GM18526 (cell line): Measurements from ENCODE around the gene SNCA.

Experiments
- POLR2A ChIP-seq: IDR thresholded peaks from 3 replicates; pipeline ENCODE4 v1.6.1; 2011; ENCODE audit not compliant: insufficient read length; ENCODE audit errors: extremely low read depth

The SNCA gene

GRCh38 chr4:89834486-89835209 lies 2.3 kb downstream of the SNCA start:
- TF ChIP-seq POLR2A, result no peak

DNA sequence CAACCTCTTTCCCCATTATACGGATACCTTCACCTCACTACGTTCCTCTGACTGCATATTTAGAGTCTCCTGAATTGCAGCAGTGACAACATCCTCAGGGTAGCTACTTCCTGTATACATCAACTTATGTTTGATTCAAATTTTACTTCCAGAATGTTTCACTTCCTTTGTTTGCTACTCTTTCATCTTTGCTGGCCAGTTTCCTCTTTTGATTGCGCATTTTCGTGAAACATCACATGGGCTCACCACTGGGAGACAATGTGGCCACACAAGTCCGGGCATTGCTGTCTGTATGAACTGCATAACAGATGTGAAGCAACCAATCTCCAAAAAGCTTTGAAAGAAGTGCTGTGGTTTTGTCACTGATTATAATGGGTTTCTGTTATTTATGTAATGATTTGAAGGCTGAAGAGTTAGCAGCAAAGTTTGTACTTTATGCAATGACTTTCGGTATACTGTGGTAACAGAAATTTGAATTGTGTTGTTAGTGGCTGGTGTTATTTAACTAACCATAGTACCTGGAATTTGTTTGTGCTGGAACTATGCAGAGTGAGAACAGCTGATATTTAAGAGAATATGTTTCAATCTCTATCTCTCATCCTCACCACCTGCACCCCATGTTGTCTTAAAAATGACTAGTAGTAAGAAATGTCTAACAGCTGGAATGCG lies 7.4 kb downstream of the SNCA start:
- TF ChIP-seq POLR2A, result no peak

DNA sequence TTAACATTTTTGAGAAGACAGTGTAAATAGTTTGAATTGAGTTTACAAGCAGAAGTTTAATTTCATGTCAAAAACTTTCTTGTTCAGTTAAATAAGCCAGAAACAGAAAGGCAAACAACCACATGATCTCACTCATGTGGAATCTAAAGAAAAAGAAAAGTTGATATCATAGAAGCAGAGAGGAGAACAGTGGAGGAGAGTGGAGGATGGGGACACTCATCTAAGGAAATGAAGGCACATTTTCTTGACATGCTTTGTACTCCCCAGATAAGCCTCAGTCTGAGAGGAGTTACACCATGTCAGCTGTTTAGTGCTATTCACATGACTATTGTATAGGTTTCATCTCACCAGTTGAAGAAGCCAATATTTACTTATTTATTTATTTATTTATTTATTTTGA lies 13.5 kb downstream of the SNCA start:
- TF ChIP-seq POLR2A, result no peak

- TF ChIP-seq POLR2A, result no peak
Measured at GRCh38 chr4:89821612-89822011, 15.3 kb downstream of the SNCA start.

- no peak for TF ChIP-seq POLR2A
Measured at GRCh38 chr4:89820010-89820409, 17.0 kb downstream of the SNCA start.

- no peak for TF ChIP-seq POLR2A
Measured at GRCh38 chr4:89814362-89814761, 22.6 kb downstream of the SNCA start.

DNA sequence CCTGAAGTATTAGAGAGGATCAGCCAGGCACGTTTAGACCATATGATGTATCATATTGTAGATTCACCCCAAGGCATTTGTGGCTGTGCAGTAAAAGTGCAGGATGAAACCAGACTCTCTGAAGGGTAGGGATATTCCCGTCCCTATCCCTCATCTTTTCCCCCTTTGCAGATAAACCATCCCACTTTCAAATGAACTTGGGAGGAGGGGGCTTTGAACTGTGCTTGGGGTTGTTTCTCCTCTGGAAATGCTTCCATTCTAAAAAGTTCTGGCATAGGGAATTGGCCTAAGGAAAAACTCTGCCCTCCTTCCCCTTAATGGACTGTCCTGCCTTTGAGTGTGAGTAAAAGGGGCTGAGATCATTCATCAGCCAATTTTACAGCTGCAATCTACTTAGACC lies 23.8 kb downstream of the SNCA start:
- TF ChIP-seq POLR2A, result no peak

GRCh38 chr4:89807441-89808140 lies 29.4 kb downstream of the SNCA start:
- TF ChIP-seq POLR2A, result no peak

DNA sequence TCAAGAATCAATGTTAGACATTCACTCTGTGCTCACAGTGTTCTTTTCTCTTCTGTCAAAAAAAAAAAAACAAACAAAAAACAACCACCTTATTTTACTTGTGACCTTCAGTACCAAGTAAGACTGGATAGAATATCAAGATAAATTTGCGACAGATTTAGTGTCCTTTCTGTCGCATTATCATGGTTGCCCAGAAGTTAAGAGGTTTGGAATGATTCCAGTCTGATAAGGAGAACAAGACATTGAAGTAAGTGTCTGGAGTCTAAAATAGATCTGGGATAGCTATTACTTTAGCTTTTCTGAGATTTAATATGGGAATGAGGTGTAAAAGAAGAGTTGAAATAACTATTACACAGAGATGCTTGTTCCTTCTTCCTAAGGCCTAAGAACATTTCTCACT lies 31.7 kb downstream of the SNCA start:
- no peak for TF ChIP-seq POLR2A

- no peak for TF ChIP-seq POLR2A
Measured at GRCh38 chr4:89803915-89804314, 33.0 kb downstream of the SNCA start.

GRCh38 chr4:89803036-89803435 lies 33.9 kb downstream of the SNCA start:
- TF ChIP-seq POLR2A, result no peak

- TF ChIP-seq POLR2A, result no peak
Measured at GRCh38 chr4:89800527-89801103, 36.3 kb downstream of the SNCA start.

DNA sequence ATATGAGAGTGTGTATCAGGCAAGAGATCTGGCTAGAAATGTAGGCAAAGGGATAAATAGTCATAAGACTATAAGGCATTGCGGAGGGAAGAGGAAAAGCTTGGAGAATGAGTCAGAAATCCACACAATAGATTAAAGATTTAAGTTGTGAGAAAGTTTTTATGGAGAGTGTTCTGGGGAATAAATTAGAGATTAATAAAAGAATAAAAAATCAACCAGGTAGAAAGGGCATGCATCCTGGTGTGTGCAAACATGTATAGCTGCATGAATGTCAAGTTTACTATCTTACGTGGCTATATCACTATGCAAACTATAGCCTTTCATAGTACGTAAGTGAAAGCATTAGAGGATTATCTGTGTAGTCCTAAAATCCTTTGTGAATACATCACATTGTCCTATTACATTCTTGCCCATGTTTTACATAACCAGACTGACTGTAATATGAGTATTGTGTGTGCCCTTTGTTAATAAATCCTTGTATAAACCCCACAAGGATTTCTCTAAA lies 36.9 kb downstream of the SNCA start:
- no peak for TF ChIP-seq POLR2A

DNA sequence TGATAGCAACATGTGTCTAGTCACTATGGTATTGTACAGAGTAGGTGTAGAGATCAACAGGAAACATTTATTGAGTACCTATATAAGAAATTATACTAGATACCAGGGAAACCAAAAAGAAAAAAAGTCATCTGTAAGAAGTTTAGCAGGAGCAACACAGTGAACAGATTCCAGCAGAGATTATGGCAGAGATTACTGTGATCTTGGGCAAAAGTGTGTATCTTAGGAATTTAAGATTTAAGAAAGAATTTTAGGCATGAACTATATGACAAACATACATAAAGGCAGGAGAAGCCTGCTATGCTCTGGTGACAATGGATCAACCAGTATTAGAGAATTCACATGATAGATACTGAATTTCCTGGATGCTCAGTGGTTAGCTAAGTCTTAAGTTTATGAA lies 37.9 kb downstream of the SNCA start:
- no peak for TF ChIP-seq POLR2A

- TF ChIP-seq POLR2A, result no peak
Measured at GRCh38 chr4:89797117-89797516, 39.8 kb downstream of the SNCA start.

- TF ChIP-seq POLR2A, result no peak
Measured at GRCh38 chr4:89788206-89789072, 48.5 kb downstream of the SNCA start.
